Measurements from ENCODE around the gene APOB. TPM values are rescaled to one million over a fixed set of nuclear protein-coding genes. Genes with fewer than 3 reads are reported as not detected.

Gene APOB
- total RNA-seq, 1 donor from 2014 or later, result under 0.01 TPM

GRCh38 chr2:20982861-20983260, 61.0 kb downstream of the APOB start:
- TF ChIP-seq, protein P1, sequence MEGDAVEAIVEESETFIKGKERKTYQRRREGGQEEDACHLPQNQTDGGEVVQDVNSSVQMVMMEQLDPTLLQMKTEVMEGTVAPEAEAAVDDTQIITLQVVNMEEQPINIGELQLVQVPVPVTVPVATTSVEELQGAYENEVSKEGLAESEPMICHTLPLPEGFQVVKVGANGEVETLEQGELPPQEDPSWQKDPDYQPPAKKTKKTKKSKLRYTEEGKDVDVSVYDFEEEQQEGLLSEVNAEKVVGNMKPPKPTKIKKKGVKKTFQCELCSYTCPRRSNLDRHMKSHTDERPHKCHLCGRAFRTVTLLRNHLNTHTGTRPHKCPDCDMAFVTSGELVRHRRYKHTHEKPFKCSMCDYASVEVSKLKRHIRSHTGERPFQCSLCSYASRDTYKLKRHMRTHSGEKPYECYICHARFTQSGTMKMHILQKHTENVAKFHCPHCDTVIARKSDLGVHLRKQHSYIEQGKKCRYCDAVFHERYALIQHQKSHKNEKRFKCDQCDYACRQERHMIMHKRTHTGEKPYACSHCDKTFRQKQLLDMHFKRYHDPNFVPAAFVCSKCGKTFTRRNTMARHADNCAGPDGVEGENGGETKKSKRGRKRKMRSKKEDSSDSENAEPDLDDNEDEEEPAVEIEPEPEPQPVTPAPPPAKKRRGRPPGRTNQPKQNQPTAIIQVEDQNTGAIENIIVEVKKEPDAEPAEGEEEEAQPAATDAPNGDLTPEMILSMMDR (IDR thresholded peaks at IDR 0.05; ENCODE audit: insufficient read depth, low read length, severe bottlenecking), result no peak
- Histone ChIP-seq H3K4me3 (ENCODE audit: low read depth, low read length) (no peak overlapping the region), H3K36me3 (ENCODE audit: control insufficient read depth, insufficient read depth, low read length) (no peaks in the 10 kb centered on the region), H3K27me3 (ENCODE audit: control insufficient read depth, insufficient read depth, low read length) (no peaks in the 10 kb centered on the region)
- no peak for DNase-seq (ENCODE audit: low read depth)
- FAIRE-seq, result no peak

DNA sequence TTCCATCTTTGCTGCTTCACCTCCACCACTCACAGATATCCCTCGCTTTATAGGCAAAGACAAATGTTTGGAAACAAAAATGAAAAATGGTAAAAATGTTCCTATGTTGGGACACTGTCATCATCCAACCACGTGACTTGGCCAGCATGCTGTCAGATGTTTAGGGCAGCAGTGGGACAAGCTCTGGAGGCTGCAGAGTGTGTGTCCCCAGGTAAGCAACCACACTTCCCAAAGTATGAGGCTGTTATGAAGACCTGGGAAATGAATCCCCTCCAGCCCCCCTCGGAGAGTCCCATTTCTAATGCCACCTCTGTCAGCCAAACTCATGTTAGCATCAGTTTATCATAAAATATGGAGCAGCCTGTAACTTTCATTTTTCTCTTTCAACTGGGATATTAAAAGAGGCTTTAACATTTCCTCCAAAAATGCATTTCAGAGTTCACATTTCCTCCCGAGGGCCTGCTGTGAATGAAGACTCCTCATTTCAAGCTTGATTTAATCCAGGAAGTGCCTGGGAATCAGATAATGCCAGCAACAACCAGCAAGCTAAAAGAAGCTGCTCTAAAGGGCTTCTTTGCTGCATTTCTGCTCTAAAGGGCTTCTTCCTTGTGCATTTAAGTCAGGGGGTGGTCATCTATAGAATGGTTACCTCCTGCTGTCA, 66.2 kb downstream of the APOB start:
- DNase-seq (ENCODE audit: low read depth) (no peak), FAIRE-seq (no peak)
- no peaks in the 10 kb centered on the region for H3K36me3 ChIP-seq (ENCODE audit: control insufficient read depth, insufficient read depth, low read length)
- TF ChIP-seq, protein P1 (IDR thresholded peaks at IDR 0.05; ENCODE audit: insufficient read depth, low read length, severe bottlenecking), result no peak
- no peaks in the 10 kb centered on the region for H3K27me3 ChIP-seq (ENCODE audit: control insufficient read depth, insufficient read depth, low read length)
- no peak overlapping the region for H3K4me3 ChIP-seq (ENCODE audit: low read depth, low read length)

GRCh38 chr2:20976527-20976926, 67.3 kb downstream of the APOB start:
- Histone ChIP-seq H3K27me3 (ENCODE audit: control insufficient read depth, insufficient read depth, low read length) (no peaks in the 10 kb centered on the region), H3K36me3 (ENCODE audit: control insufficient read depth, insufficient read depth, low read length) (no peaks in the 10 kb centered on the region), H3K4me3 (ENCODE audit: low read depth, low read length) (no peak overlapping the region)
- no peak for FAIRE-seq
- TF ChIP-seq, protein P1 (IDR thresholded peaks at IDR 0.05; ENCODE audit: insufficient read depth, low read length, severe bottlenecking), result no peak
- no peak for DNase-seq (ENCODE audit: low read depth)

DNA sequence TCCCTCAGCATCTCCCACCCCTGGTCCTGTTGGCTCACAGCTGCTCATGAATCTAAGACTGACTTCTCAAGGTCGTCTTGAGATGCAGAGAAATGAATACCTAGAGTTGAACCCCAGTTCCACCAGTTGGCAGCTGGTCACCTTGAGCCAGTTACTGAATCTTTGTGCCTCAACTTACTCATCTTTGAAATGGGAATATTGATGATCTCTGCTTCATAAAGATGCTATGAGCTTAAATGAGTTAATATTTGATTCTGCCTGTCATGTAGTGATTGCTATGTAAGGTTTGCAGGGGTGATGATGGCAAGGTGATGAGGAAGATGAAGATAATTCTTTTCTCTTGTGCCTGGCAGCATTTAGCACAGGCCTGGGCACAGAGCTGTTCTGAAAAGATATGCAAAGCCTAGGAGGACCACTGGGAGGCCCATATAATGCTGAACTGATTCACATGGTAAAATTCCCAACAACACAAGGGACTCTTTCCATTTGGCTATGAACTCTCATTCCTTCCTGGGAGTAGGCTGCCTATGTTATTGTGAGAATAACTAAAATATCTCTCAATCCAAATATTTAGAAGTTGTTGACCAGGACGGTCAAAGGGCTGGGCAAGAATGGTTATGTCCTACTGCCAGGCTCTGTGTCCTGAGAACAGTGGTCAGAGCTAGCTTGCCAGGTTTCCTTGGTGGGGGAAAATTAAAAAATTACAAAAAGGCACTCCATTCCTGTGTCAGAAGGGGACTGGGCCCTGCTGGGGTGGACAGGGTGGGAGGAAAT, 70.9 kb downstream of the APOB start:
- H3K4me3 ChIP-seq (ENCODE audit: low read depth, low read length), result no peak overlapping the region
- no peaks in the 10 kb centered on the region for H3K27me3 ChIP-seq (ENCODE audit: control insufficient read depth, insufficient read depth, low read length)
- no peak for DNase-seq (ENCODE audit: low read depth)
- no peaks in the 10 kb centered on the region for H3K36me3 ChIP-seq (ENCODE audit: control insufficient read depth, insufficient read depth, low read length)
- TF ChIP-seq, protein P1 (IDR thresholded peaks at IDR 0.05; ENCODE audit: insufficient read depth, low read length, severe bottlenecking), result no peak
- no peak for FAIRE-seq

DNA sequence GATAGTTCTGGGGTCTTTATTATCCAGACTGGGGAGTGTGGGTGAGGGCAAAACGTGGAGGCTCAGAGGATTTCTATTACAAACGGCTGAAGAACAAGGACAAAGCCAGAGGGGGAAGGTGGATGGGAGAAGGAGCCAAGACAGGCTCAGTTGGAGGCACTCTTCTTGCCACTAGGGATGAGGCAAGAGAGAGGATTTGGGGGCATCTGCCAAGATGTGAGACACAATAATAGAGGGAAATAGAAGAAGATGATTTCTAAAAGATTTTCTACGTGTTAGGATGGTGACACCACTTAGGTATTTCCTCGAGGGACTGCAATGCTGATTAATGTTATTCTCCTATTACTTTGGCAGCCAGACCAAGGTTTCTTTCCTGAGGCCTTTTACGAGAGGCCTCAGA, 71.8 kb downstream of the APOB start:
- DNase-seq (ENCODE audit: low read depth) (peak; percentile 9), FAIRE-seq (no peak)
- TF ChIP-seq, protein P1 (IDR thresholded peaks at IDR 0.05; ENCODE audit: insufficient read depth, low read length, severe bottlenecking), result no peak

More for the DNA sequence above, 71.8 kb downstream of the APOB start:
- Histone ChIP-seq H3K27me3 (ENCODE audit: control insufficient read depth, insufficient read depth, low read length) (no peaks in the 10 kb centered on the region), H3K36me3 (ENCODE audit: control insufficient read depth, insufficient read depth, low read length) (no peaks in the 10 kb centered on the region), H3K4me3 (ENCODE audit: low read depth, low read length) (no peak overlapping the region)
